ENCODE data around the gene CDKAL1.

The CDKAL1 gene

GRCh38 chr6:21173031-21173430, 638.8 kb downstream of the CDKAL1 start:
- H3K4me3 ChIP-seq (ENCODE audit: low read depth, low read length): no peak overlapping the region
- ChIA-PET POLR2A (no interaction called here), CTCF (no interaction called here)
- no peak for DNase-seq (ENCODE audit: low read depth, low spot score)
- TF ChIP-seq CTCF (IDR thresholded peaks at IDR 0.05; ENCODE audit: insufficient read depth, low read length, missing control alignments): no peak

- ChIA-PET CTCF (no interaction called here), POLR2A (no interaction called here)
- no peak for TF ChIP-seq CTCF (IDR thresholded peaks at IDR 0.05; ENCODE audit: insufficient read depth, low read length, missing control alignments)
- DNase-seq (ENCODE audit: low read depth, low spot score): no peak
- H3K4me3 ChIP-seq (ENCODE audit: low read depth, low read length): no peak overlapping the region
These were observed 639.4 kb downstream of the CDKAL1 start for GRCh38 chr6:21173678-21174077.

GRCh38 chr6:21176197-21176596, 641.9 kb downstream of the CDKAL1 start:
- no peak overlapping the region for H3K4me3 ChIP-seq (ENCODE audit: low read depth, low read length)
- no peak for DNase-seq (ENCODE audit: low read depth, low spot score)
- TF ChIP-seq CTCF (IDR thresholded peaks at IDR 0.05; ENCODE audit: insufficient read depth, low read length, missing control alignments): no peak
- POLR2A ChIA-PET: no interaction called here
- CTCF ChIA-PET: interaction anchor here (0.8 kb wide), 1 partner anchor 16 kb away, joined by 3 read pairs; no protein-coding TSS in a partner anchor

GRCh38 chr6:21180155-21180554, 645.9 kb downstream of the CDKAL1 start:
- CTCF ChIA-PET: interaction anchor here (0.6 to 1.1 kb wide), 2 partner anchors 9 to 1220 kb away, joined by 3 read pairs; no protein-coding TSS in a partner anchor
- POLR2A ChIA-PET: no interaction called here
- DNase-seq (ENCODE audit: low read depth, low spot score): no peak

GRCh38 chr6:21180800-21181337, 646.6 kb downstream of the CDKAL1 start:
- no peak for TF ChIP-seq CTCF (IDR thresholded peaks at IDR 0.05; ENCODE audit: insufficient read depth, low read length, missing control alignments)
- no peak for DNase-seq (ENCODE audit: low read depth, low spot score)
- ChIA-PET POLR2A (no interaction called here), CTCF (interaction anchor here (0.6 to 1.1 kb wide), 2 partner anchors 9 to 1219 kb away, joined by 3 read pairs; no protein-coding TSS in a partner anchor)
- H3K4me3 ChIP-seq (ENCODE audit: low read depth, low read length): no peak overlapping the region

More at GRCh38 chr6:21180155-21180554, 645.9 kb downstream of the CDKAL1 start:
- H3K4me3 ChIP-seq (ENCODE audit: low read depth, low read length): no peak overlapping the region
- no peak for TF ChIP-seq CTCF (IDR thresholded peaks at IDR 0.05; ENCODE audit: insufficient read depth, low read length, missing control alignments)

GRCh38 chr6:21181866-21182265, 647.6 kb downstream of the CDKAL1 start:
- POLR2A ChIA-PET: no interaction called here
- DNase-seq (ENCODE audit: low read depth, low spot score): no peak
- no peak for TF ChIP-seq CTCF (IDR thresholded peaks at IDR 0.05; ENCODE audit: insufficient read depth, low read length, missing control alignments)
- H3K4me3 ChIP-seq (ENCODE audit: low read depth, low read length): no peak overlapping the region
- CTCF ChIA-PET: interaction anchor here (1.8 kb wide), 1 partner anchor 18 kb away, joined by 5 read pairs; no protein-coding TSS in a partner anchor
